Right renal cortex interstitium (tissue), 3 donors: ENCODE measurements around the gene DPH2. TPM values are rescaled to one million over a fixed set of nuclear protein-coding genes. Genes with fewer than 3 reads are reported as not detected.

Source experiments
- DNase-seq, 3 donors: peaks; one replicate each; pipeline ENCODE4 v3.0.0-alpha.2; 2013; ENCODE audit warnings: low read depth in 3 of 3, low spot score in 2 of 3
- polyA plus RNA-seq, 3 donors: library from polyadenylated mRNA; unstranded; fragments of 120-200 nt; gene quantifications; one replicate each; pipeline ENCODE4 v1.2.1, GENCODE V29; 2013; ENCODE audit not compliant: insufficient read length in 3 of 3

Gene DPH2
- polyA plus RNA-seq, 3 donors = 21.5 to 22.3 (median 21.9) TPM

GRCh38 chr1:43938892-43939587 is 30.8 kb upstream of the DPH2 start:
- no peak for DNase-seq

- no peak for DNase-seq
Measured at GRCh38 chr1:43942411-43942810, 27.4 kb upstream of the DPH2 start.

GRCh38 chr1:43944860-43945259 is 24.9 kb upstream of the DPH2 start:
- DNase-seq = no peak

GRCh38 chr1:43945674-43946235 is 24.1 kb upstream of the DPH2 start:
- no peak for DNase-seq

GRCh38 chr1:43946236-43947060 is 23.4 kb upstream of the DPH2 start, which contains the start of gene IPO13:
Gene IPO13, plus strand, starts transcription at chr1:43946950. Its CDS starts 651 bp downstream, at chr1:43947601.
- peak; percentile 87 to 92 (median 88) for DNase-seq

GRCh38 chr1:43947061-43947873 is 22.5 kb upstream of the DPH2 start:
- no peak for DNase-seq

GRCh38 chr1:43947874-43948437 is 21.9 kb upstream of the DPH2 start:
- no peak for DNase-seq

GRCh38 chr1:43949678-43950077 is 20.1 kb upstream of the DPH2 start:
- DNase-seq = no peak

GRCh38 chr1:43951021-43951985 is 18.5 kb upstream of the DPH2 start:
- no peak for DNase-seq

GRCh38 chr1:43952731-43953346 is 17.0 kb upstream of the DPH2 start:
- no peak for DNase-seq

- DNase-seq = no peak
Measured at GRCh38 chr1:43953361-43953760, 16.4 kb upstream of the DPH2 start.

GRCh38 chr1:43954036-43954435 is 15.8 kb upstream of the DPH2 start:
- no peak for DNase-seq

GRCh38 chr1:43956234-43956633 is 13.6 kb upstream of the DPH2 start:
- DNase-seq = no peak

GRCh38 chr1:43957407-43958040 is 12.3 kb upstream of the DPH2 start:
- no peak for DNase-seq

GRCh38 chr1:43958351-43959255 is 11.2 kb upstream of the DPH2 start:
- no peak for DNase-seq

- no peak for DNase-seq
Measured at GRCh38 chr1:43960798-43961197, 9.0 kb upstream of the DPH2 start.

- DNase-seq = no peak
Measured at GRCh38 chr1:43961692-43962091, 8.1 kb upstream of the DPH2 start.
